Mesenchymal stem cell (in vitro differentiated cells and primary cell): ENCODE data around the gene TMEM168.

Experiments
- DNase-seq: peaks from one replicate; pipeline ENCODE4 v3.0.0-alpha.2; 2013
- H2AFZ ChIP-seq: one replicate; pipeline ENCODE4 v1.6.1; 2013; ENCODE audit warnings: low read depth, mild to moderate bottlenecking, control low read depth, inconsistent platforms, low read length, moderate library complexity
- H2AK5ac ChIP-seq: 2 replicates; pipeline ENCODE4 v1.6.1; 2013; ENCODE audit warnings: low read length, moderate library complexity, mild to moderate bottlenecking, inconsistent platforms; ENCODE audit not compliant: severe bottlenecking
- H2BK120ac ChIP-seq: one replicate; pipeline ENCODE4 v1.6.1; 2013; ENCODE audit warnings: low read depth, mild to moderate bottlenecking, inconsistent platforms, low read length, moderate library complexity
- H2BK12ac ChIP-seq, 2 experiments: one replicate each; pipeline ENCODE4 v1.6.1; 2013; ENCODE audit warnings: inconsistent platforms in 2 of 2, low read length in 2 of 2, mild to moderate bottlenecking in 2 of 2, moderate library complexity in 2 of 2, control low read depth in 1 of 2
- H2BK15ac ChIP-seq: one replicate; pipeline ENCODE4 v1.6.1; 2013; ENCODE audit warnings: mild to moderate bottlenecking, low read depth, inconsistent platforms; ENCODE audit not compliant: poor library complexity, severe bottlenecking
- H2BK5ac ChIP-seq: 2 replicates; pipeline ENCODE4 v1.6.1; 2013; ENCODE audit warnings: low read depth, mild to moderate bottlenecking, low read length, control low read depth, inconsistent platforms; ENCODE audit not compliant: poor library complexity, severe bottlenecking
- H3K14ac ChIP-seq, 2 experiments: one replicate each; pipeline ENCODE4 v1.6.1; 2013; ENCODE audit warnings: inconsistent platforms in 2 of 2, low read length in 2 of 2, control low read depth in 1 of 2, mild to moderate bottlenecking in 1 of 2, moderate library complexity in 1 of 2
- H3K18ac ChIP-seq, 2 experiments: one replicate each; pipeline ENCODE4 v1.6.1; 2013; ENCODE audit warnings: inconsistent platforms in 2 of 2, low read length in 2 of 2, control low read depth in 1 of 2, low read depth in 1 of 2, mild to moderate bottlenecking in 1 of 2
- H3K23ac ChIP-seq, 2 experiments: one replicate each; pipeline ENCODE4 v1.6.1; 2013; ENCODE audit warnings: inconsistent platforms in 2 of 2, low read length in 2 of 2, mild to moderate bottlenecking in 2 of 2, moderate library complexity in 2 of 2, control low read depth in 1 of 2
- H3K27ac ChIP-seq: 2 replicates; pipeline ENCODE4 v1.5.1; 2013; ENCODE audit warnings: mild to moderate bottlenecking, moderate library complexity, low read length, control low read depth, inconsistent platforms; ENCODE audit not compliant: poor library complexity, severe bottlenecking
- H3K27me3 ChIP-seq, 2 experiments: 2 replicates each; pipeline versions ENCODE4 v1.6.1 to v1.7.0; 2013; ENCODE audit warnings: low read length in 2 of 2, mild to moderate bottlenecking in 2 of 2, moderate library complexity in 2 of 2, control low read depth in 1 of 2, inconsistent platforms in 1 of 2; ENCODE audit not compliant: control insufficient read depth in 1 of 2, insufficient read depth in 1 of 2
- H3K36me3 ChIP-seq, 2 experiments: 2 replicates each; pipeline versions ENCODE4 v1.6.1 to v1.7.0; 2013; ENCODE audit warnings: low read length in 2 of 2, control low read depth in 1 of 2, inconsistent platforms in 1 of 2, low read depth in 1 of 2, mild to moderate bottlenecking in 1 of 2; ENCODE audit not compliant: insufficient read depth in 2 of 2, control insufficient read depth in 1 of 2
- H3K4ac ChIP-seq, 2 experiments: one replicate each; pipeline ENCODE4 v1.6.1; 2013; ENCODE audit warnings: inconsistent platforms in 2 of 2, low read length in 2 of 2, mild to moderate bottlenecking in 2 of 2, moderate library complexity in 2 of 2, control low read depth in 1 of 2, low read depth in 1 of 2
- H3K4me1 ChIP-seq: 2 replicates; pipeline ENCODE4 v1.6.1; 2013; ENCODE audit warnings: low read depth, low read length, control low read depth; ENCODE audit not compliant: control insufficient read depth, insufficient read depth
- H3K4me2 ChIP-seq: 2 replicates; pipeline ENCODE4 v1.6.1; 2013; ENCODE audit warnings: low read length, mild to moderate bottlenecking, inconsistent platforms; ENCODE audit not compliant: poor library complexity, severe bottlenecking
- H3K4me3 ChIP-seq, 2 experiments: 2 replicates each; pipeline versions ENCODE4 v1.5.1 to v1.7.0; 2013; ENCODE audit warnings: low read length in 2 of 2, mild to moderate bottlenecking in 2 of 2, control low read depth in 1 of 2, low read depth in 1 of 2; ENCODE audit not compliant: insufficient read depth in 1 of 2
- H3K79me1 ChIP-seq: replicated peaks from 2 replicates; pipeline ENCODE4 v1.6.1; 2013; ENCODE audit warnings: mild to moderate bottlenecking, control low read depth, low read length, inconsistent platforms; ENCODE audit not compliant: poor library complexity, severe bottlenecking
- H3K9ac ChIP-seq: 2 replicates; pipeline ENCODE4 v1.7.0; 2013; ENCODE audit warnings: mild to moderate bottlenecking, low read length, moderate library complexity
- H3K9me3 ChIP-seq: 2 replicates; pipeline ENCODE4 v1.7.0; 2013; ENCODE audit warnings: mild to moderate bottlenecking, low read length; ENCODE audit not compliant: control insufficient read depth
- H4K8ac ChIP-seq: one replicate; pipeline ENCODE4 v1.6.1; 2013; ENCODE audit warnings: inconsistent platforms, mild to moderate bottlenecking, low read length, moderate library complexity
- H4K91ac ChIP-seq: one replicate; pipeline ENCODE4 v1.6.1; 2013; ENCODE audit warnings: mild to moderate bottlenecking, low read length, inconsistent platforms
- WGBS: methylation state at CpG from one replicate; pipeline ENCODE4 v1.1.7; 2013; ENCODE audit warnings: mixed read lengths; 5-methylcytosine and 5-hydroxymethylcytosine counted together

TMEM168 gene

GRCh38 chr7:112806156-112806555 is 16.0 kb upstream of the TMEM168 start:
- H3K4me1 ChIP-seq = no peaks in the 10 kb centered on the region
- 90% methylated on average over 4 of the region's 4 CpGs for WGBS
- H3K27me3 ChIP-seq = peaks cover 0 to 7% of the 10 kb centered on the region in 2 experiments
- H4K91ac ChIP-seq = no peak overlapping the region
- no peaks in the 10 kb centered on the region for H3K79me1 ChIP-seq
- no peak overlapping the region for H3K18ac ChIP-seq
- H3K9ac ChIP-seq = no peak overlapping the region
- H3K14ac ChIP-seq = no peak overlapping the region
- no peak overlapping the region for H3K4me3 ChIP-seq
- no peak overlapping the region for H3K4ac ChIP-seq
- no peak overlapping the region for H4K8ac ChIP-seq
- H3K23ac ChIP-seq = no peak overlapping the region
- no peak for DNase-seq
- no peak overlapping the region for H2BK120ac ChIP-seq
- H2BK15ac ChIP-seq = no peak overlapping the region
- H3K36me3 ChIP-seq = no peaks in the 10 kb centered on the region
- H2BK5ac ChIP-seq = no peak overlapping the region
- no peak overlapping the region for H2AK5ac ChIP-seq
- H3K27ac ChIP-seq = no peak overlapping the region
- H3K4me2 ChIP-seq = no peak overlapping the region
- no peak overlapping the region for H2BK12ac ChIP-seq
- no peak overlapping the region for H2AFZ ChIP-seq
- no peaks in the 10 kb centered on the region for H3K9me3 ChIP-seq

DNA sequence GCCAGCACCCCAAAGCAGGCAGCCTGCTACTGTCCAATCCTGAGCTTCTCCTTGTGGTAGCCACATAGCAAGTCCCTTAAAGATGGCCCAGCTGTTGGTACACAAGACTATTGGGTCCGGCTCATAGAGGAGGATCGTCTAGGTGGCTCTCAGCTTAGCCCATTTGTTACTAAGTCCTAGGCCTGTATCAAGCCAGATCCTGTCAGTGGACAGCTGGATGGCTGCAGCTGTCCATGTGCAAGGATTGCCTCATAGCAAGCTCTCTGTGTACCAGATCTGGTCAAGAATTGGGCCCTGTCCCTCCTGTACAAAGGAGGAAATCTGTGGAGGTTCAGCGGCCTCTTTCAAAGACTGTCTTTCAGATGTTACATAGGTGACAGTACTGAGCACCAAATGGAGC is 12.2 kb upstream of the TMEM168 start:
- no peak for DNase-seq
- no peak overlapping the region for H3K9ac ChIP-seq
- H3K14ac ChIP-seq = no peak overlapping the region
- H3K4me3 ChIP-seq = no peak overlapping the region
- H3K9me3 ChIP-seq = no peaks in the 10 kb centered on the region
- H3K36me3 ChIP-seq = no peaks in the 10 kb centered on the region
- H2AFZ ChIP-seq = no peak overlapping the region
- no peak overlapping the region for H2BK15ac ChIP-seq
- no peak overlapping the region for H2BK120ac ChIP-seq
- H2BK5ac ChIP-seq = no peak overlapping the region
- H3K18ac ChIP-seq = no peak overlapping the region
- WGBS = 93% methylated on average over 3 of the region's 3 CpGs
- H2AK5ac ChIP-seq = no peak overlapping the region
- no peaks in the 10 kb centered on the region for H3K79me1 ChIP-seq
- H3K4ac ChIP-seq = no peak overlapping the region
- no peaks in the 10 kb centered on the region for H3K4me1 ChIP-seq
- no peak overlapping the region for H4K91ac ChIP-seq
- no peak overlapping the region for H3K27ac ChIP-seq
- H3K27me3 ChIP-seq = peaks cover 0 to 7% of the 10 kb centered on the region in 2 experiments
- H3K23ac ChIP-seq = no peak overlapping the region
- no peak overlapping the region for H2BK12ac ChIP-seq
- no peak overlapping the region for H3K4me2 ChIP-seq
- no peak overlapping the region for H4K8ac ChIP-seq

- Histone ChIP-seq H4K91ac (no peak overlapping the region), H2BK15ac (no peak overlapping the region), H4K8ac (no peak overlapping the region), H2BK12ac (no peak overlapping the region), H2AK5ac (no peak overlapping the region), H2AFZ (no peak overlapping the region), H3K79me1 (no peaks in the 10 kb centered on the region), H3K9me3 (no peaks in the 10 kb centered on the region), H3K27ac (no peak overlapping the region), H3K4me2 (no peak overlapping the region), H2BK5ac (no peak overlapping the region), H3K14ac (no peak overlapping the region), H3K18ac (no peak overlapping the region), H2BK120ac (no peak overlapping the region), H3K27me3 (peaks cover 0 to 2% of the 10 kb centered on the region in 2 experiments), H3K4me3 (no peak overlapping the region), H3K36me3 (no peaks in the 10 kb centered on the region), H3K23ac (no peak overlapping the region), H3K4ac (no peak overlapping the region), H3K9ac (no peak overlapping the region), H3K4me1 (no peaks in the 10 kb centered on the region)
- DNase-seq = no peak
- 74% methylated on average over 2 of the region's 2 CpGs for WGBS
These were observed 10.3 kb upstream of the TMEM168 start for GRCh38 chr7:112800486-112800885.

DNA sequence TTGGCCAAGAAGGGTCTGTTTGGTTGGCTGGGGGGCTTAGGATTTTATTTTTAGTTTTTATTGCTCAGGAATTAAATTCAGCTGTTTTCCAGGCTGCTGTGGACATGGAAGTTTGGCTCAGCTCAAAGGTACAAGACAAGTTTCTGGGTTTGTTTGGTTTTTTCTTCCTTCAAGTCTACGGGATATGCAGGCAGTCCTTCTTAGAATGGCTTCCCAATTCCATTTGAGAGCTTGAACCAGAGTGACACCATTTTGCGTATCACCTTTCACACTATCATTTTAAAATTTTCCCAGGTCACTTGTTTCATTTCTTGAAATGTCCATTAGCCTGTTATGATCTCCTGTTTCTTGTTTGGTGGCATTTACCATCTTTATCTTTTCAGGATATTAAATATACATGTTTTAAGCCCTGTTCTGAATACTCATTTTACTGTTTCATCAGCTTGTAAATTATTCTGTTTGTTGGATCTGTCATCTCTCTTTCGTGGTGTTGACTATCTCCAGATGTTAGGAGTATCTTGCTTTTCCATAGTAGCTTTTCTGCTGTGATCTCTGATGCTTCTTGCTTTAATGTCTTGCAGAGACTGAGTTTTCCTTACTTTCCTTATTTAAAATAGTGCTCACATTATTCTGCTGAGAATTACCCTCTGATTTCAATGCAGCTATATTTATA is 9.4 kb upstream of the TMEM168 start:
- Histone ChIP-seq H3K27me3 (no peaks in the 10 kb centered on the region), H2BK5ac (no peak overlapping the region), H3K79me1 (no peaks in the 10 kb centered on the region), H3K4me1 (no peaks in the 10 kb centered on the region), H4K8ac (no peak overlapping the region), H3K27ac (no peak overlapping the region), H3K4ac (no peak overlapping the region), H3K14ac (no peak overlapping the region), H2AFZ (no peak overlapping the region), H2BK12ac (no peak overlapping the region), H3K4me2 (no peak overlapping the region), H3K36me3 (no peaks in the 10 kb centered on the region), H3K4me3 (no peak overlapping the region), H4K91ac (no peak overlapping the region), H2BK15ac (no peak overlapping the region), H2BK120ac (no peak overlapping the region), H3K9ac (no peak overlapping the region), H3K18ac (no peak overlapping the region), H3K23ac (no peak overlapping the region), H3K9me3 (no peaks in the 10 kb centered on the region), H2AK5ac (no peak overlapping the region)
- DNase-seq = no peak
- WGBS = 91% methylated on average over 2 of the region's 3 CpGs
